ENCODE data around the gene CARS1.
"Not testable (repeated sequence)": the region's sequence is repeated elsewhere in the genome, so short reads cannot be mapped to it uniquely, and the experiment has no call there.

Gene CARS1

GRCh38 chr11:3089236-3090061, 32.2 kb upstream of the CARS1 start:
- DNase-seq (ENCODE audit: low spot score) = no peak

DNA sequence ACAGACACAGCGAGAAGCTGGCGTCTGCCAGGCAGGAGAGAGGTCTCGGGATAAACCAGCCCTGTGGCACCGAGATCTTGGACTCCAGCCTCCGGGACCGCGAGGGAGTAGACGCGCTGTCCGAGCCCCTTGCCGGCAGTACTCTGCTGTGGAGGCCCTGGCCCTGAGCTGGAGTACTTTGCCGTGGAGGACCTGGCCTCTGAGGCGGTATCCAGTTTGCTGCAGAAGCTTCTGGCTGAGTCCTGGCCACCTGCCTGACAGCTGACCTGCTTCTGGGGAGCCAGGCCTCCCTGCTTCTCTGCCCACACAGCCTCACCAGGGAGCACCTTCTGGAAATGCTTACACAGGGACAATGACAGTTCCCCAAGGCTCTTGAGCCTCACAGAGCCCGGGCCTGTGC, 31.6 kb upstream of the CARS1 start:
- DNase-seq (ENCODE audit: low spot score) = no peak

GRCh38 chr11:3087821-3088800, 30.9 kb upstream of the CARS1 start:
- DNase-seq (ENCODE audit: low spot score) = no peak

- no peak for DNase-seq (ENCODE audit: low spot score)
Measured at GRCh38 chr11:3087373-3087772, 30.1 kb upstream of the CARS1 start.

- DNase-seq (ENCODE audit: low spot score) = no peak
Measured at GRCh38 chr11:3086671-3087150, 29.5 kb upstream of the CARS1 start.

GRCh38 chr11:3086114-3086513, 28.9 kb upstream of the CARS1 start:
- no peak for DNase-seq (ENCODE audit: low spot score)

DNA sequence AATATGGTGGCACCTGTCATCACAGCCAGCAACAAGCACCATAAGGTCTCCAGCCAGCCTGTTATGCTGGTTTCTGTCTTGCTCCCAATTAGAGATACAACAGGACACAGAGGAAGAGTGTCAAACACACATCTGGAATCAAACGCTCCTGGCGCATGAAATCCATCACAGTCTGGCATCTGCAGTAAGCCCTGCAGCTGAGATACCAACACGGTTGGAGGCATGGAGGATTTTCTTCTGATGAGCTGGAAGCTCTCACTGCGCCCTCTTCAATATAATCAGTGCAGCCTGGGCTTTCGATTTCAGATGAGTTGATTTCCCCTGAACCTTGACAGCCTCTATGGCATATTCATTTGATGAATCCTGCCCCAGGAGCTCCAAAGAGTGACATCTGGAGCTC, 27.8 kb upstream of the CARS1 start:
- no peak for DNase-seq (ENCODE audit: low spot score)

- no peak for DNase-seq (ENCODE audit: low spot score)
Measured at GRCh38 chr11:3083321-3083720, 26.1 kb upstream of the CARS1 start.

GRCh38 chr11:3081386-3081751, 24.1 kb upstream of the CARS1 start:
- DNase-seq (ENCODE audit: low spot score) = no peak

- no peak for DNase-seq (ENCODE audit: low spot score)
Measured at GRCh38 chr11:3080733-3081385, 23.6 kb upstream of the CARS1 start.

GRCh38 chr11:3080104-3080503, 22.9 kb upstream of the CARS1 start:
- no peak for DNase-seq (ENCODE audit: low spot score)

- no peak for DNase-seq (ENCODE audit: low spot score)
Measured at GRCh38 chr11:3077846-3078440, 20.7 kb upstream of the CARS1 start.

- no peak for DNase-seq (ENCODE audit: low spot score)
Measured at GRCh38 chr11:3077189-3077836, 20.1 kb upstream of the CARS1 start.

DNA sequence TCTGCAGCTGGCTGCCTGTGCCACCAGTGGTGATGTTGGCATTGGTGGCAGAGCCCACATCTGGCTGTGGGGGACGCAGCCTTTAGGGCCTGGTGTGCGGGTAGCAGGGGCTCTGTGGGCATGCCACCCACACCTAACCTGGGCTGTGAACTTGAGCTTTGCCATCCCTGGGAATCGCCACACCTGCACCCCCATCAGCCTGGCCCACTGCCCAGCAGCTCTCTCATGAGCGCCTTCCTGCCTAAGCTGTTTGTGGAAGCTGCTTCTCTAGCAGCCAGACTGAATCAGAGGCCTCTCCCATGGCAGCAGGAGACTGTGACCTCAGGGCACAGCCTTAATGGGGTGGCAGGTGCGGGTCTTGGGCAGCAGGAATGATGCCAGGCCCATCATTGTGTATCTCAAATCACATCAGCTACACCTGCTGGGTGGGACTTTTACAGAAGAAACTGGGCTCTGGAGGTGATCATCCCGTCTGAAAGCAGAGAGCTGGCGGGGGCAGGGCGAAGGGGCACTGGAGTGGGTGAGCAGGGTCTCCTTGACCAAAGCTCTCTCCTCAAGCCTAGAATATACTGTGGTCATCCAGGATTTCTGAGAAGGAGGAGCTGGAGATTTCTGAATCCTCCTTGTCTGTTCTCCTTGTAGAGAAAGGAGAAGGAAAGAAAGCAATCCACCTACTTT, 17.8 kb upstream of the CARS1 start:
- no peak for DNase-seq (ENCODE audit: low spot score)

GRCh38 chr11:3073029-3073435, 15.8 kb upstream of the CARS1 start:
- no peak for DNase-seq (ENCODE audit: low spot score)

GRCh38 chr11:3069425-3069824, 12.2 kb upstream of the CARS1 start:
- DNase-seq (ENCODE audit: low spot score) = no peak

GRCh38 chr11:3066308-3066707, 9.1 kb upstream of the CARS1 start:
- not testable (repeated sequence) for DNase-seq (ENCODE audit: low spot score)

GRCh38 chr11:3064709-3065108, 7.5 kb upstream of the CARS1 start:
- not testable (repeated sequence) for DNase-seq (ENCODE audit: low spot score)

GRCh38 chr11:3063876-3064275, 6.7 kb upstream of the CARS1 start:
- DNase-seq (ENCODE audit: low spot score) = not testable (repeated sequence)

GRCh38 chr11:3063432-3063831, 6.2 kb upstream of the CARS1 start:
- DNase-seq (ENCODE audit: low spot score) = not testable (repeated sequence)
